ENCODE measurements around the gene UBE2O. TPM values are rescaled to one million over a fixed set of nuclear protein-coding genes. Genes with fewer than 3 reads are reported as not detected.

Gene UBE2O
- total RNA-seq, 1 experiment from 2014 or later = 21.0 TPM

- no peak for DNase-seq (ENCODE audit: extremely low read depth, low read depth)
These were observed 34.7 kb upstream of the UBE2O start for GRCh38 chr17:76487451-76488192.

GRCh38 chr17:76485569-76485968 lies 32.6 kb upstream of the UBE2O start:
- no peak for DNase-seq (ENCODE audit: extremely low read depth, low read depth)

GRCh38 chr17:76484228-76484725 lies 31.3 kb upstream of the UBE2O start:
- DNase-seq (ENCODE audit: extremely low read depth, low read depth) = no peak

GRCh38 chr17:76481071-76481655 lies 28.2 kb upstream of the UBE2O start:
- DNase-seq (ENCODE audit: extremely low read depth, low read depth) = no peak

- no peak for DNase-seq (ENCODE audit: extremely low read depth, low read depth)
These were observed 27.7 kb upstream of the UBE2O start for GRCh38 chr17:76480632-76481031.

- no peak for DNase-seq (ENCODE audit: extremely low read depth, low read depth)
These were observed 26.6 kb upstream of the UBE2O start for GRCh38 chr17:76479515-76480060.

- DNase-seq (ENCODE audit: extremely low read depth, low read depth) = no peak
These were observed 26.0 kb upstream of the UBE2O start for GRCh38 chr17:76478730-76479514.

GRCh38 chr17:76478097-76478496 lies 25.1 kb upstream of the UBE2O start:
- DNase-seq (ENCODE audit: extremely low read depth, low read depth) = no peak

GRCh38 chr17:76477576-76477975 lies 24.6 kb upstream of the UBE2O start:
- DNase-seq (ENCODE audit: extremely low read depth, low read depth) = no peak

- no peak for DNase-seq (ENCODE audit: extremely low read depth, low read depth)
These were observed 23.8 kb upstream of the UBE2O start for GRCh38 chr17:76476736-76477135.

- no peak for DNase-seq (ENCODE audit: extremely low read depth, low read depth)
These were observed 22.4 kb upstream of the UBE2O start for GRCh38 chr17:76475302-76475701.

GRCh38 chr17:76474894-76475293 lies 21.9 kb upstream of the UBE2O start:
- DNase-seq (ENCODE audit: extremely low read depth, low read depth) = no peak

- DNase-seq (ENCODE audit: extremely low read depth, low read depth) = no peak
These were observed 21.3 kb upstream of the UBE2O start for GRCh38 chr17:76474238-76474637.

- DNase-seq (ENCODE audit: extremely low read depth, low read depth) = no peak
These were observed 20.6 kb upstream of the UBE2O start for GRCh38 chr17:76473541-76473985.

- DNase-seq (ENCODE audit: extremely low read depth, low read depth) = no peak
These were observed 19.8 kb upstream of the UBE2O start for GRCh38 chr17:76472726-76473125.

- DNase-seq (ENCODE audit: extremely low read depth, low read depth) = no peak
These were observed 19.3 kb upstream of the UBE2O start for GRCh38 chr17:76472258-76472645.

GRCh38 chr17:76471498-76472257 lies 18.7 kb upstream of the UBE2O start:
- DNase-seq (ENCODE audit: extremely low read depth, low read depth) = no peak

- DNase-seq (ENCODE audit: extremely low read depth, low read depth) = no peak
These were observed 17.2 kb upstream of the UBE2O start for GRCh38 chr17:76469991-76470739.

- no peak for DNase-seq (ENCODE audit: extremely low read depth, low read depth)
These were observed 16.4 kb upstream of the UBE2O start for GRCh38 chr17:76469076-76469990.

Data from NCI-H460 (cell line).